ENCODE results near the gene EXOC4. TPM values are rescaled to one million over a fixed set of nuclear protein-coding genes. Genes with fewer than 3 reads are reported as not detected.
A peak's percentile ranks its signal among the peaks of the same experiment; 100 is the strongest.

EXOC4 gene
- total and polyA plus RNA-seq, 2 of the 8 experiments (the other 6 are each of a cell fraction or from before 2014, with no cell fraction given): 27.0 to 67.3 TPM

GRCh38 chr7:133386205-133386604, 133.3 kb downstream of the EXOC4 start:
- peaks cover 0 to 8% (median 6%) of the 10 kb centered on the region in 4 experiments; a peak in 4 of 7 replicates for H3K4me1 ChIP-seq (replicated peaks in 1 of 4; ENCODE audit: control insufficient read depth in 3 of 4, insufficient read depth in 4 of 4, low read length in 3 of 4)
- no peak overlapping the region for H4K8ac ChIP-seq (ENCODE audit: extremely low read depth, insufficient read depth, low read length)
- peak; percentile 13 for FAIRE-seq
- no peak overlapping the region for H3K56ac ChIP-seq (replicated peaks; ENCODE audit: insufficient read length, low read depth, low read length)
- H3K27ac ChIP-seq (ENCODE audit: low read depth, low read length): no peak overlapping the region
- peak overlapping the region; percentile 65 for H4K5ac ChIP-seq (ENCODE audit: insufficient read length, low read depth, low read length)
- DNase-seq (ENCODE audit: low read depth in 1 of 2, low spot score in 2 of 2): peak in 1 of 2 experiments; percentile 3
- H3K23me2 ChIP-seq (ENCODE audit: low read depth, low read length): no peaks in the 10 kb centered on the region
- no peak overlapping the region for H3K14ac ChIP-seq (ENCODE audit: insufficient read length)
- H4K20me1 ChIP-seq (replicated peaks in 1 of 2; ENCODE audit: control insufficient read depth in 1 of 2, insufficient read depth in 2 of 2, low read length in 2 of 2): no peaks in the 10 kb centered on the region
- H3K4me3 ChIP-seq (ENCODE audit: extremely low read depth in 1 of 4, insufficient read depth in 2 of 4, low read depth in 3 of 4, low read length in 4 of 4): no peak overlapping the region
- no peak overlapping the region for H2AK5ac ChIP-seq (ENCODE audit: low read depth, low read length)
- peaks cover 0 to 5% of the 10 kb centered on the region in 2 experiments; a peak in 1 of 4 replicates for H3K79me2 ChIP-seq (ENCODE audit: control insufficient read depth in 1 of 2, insufficient read depth in 2 of 2, low read length in 2 of 2)
- no peak overlapping the region for H2BK20ac ChIP-seq (ENCODE audit: low read length)
- H2AFZ ChIP-seq (ENCODE audit: low read length): no peak overlapping the region
- no peak overlapping the region for H2BK12ac ChIP-seq (ENCODE audit: low read depth, low read length)
- H3K18ac ChIP-seq (ENCODE audit: extremely low read depth, low read length): no peak overlapping the region; the same call in 1 of the 2 replicates
- H3K4ac ChIP-seq (replicated peaks; ENCODE audit: insufficient read length, low read depth, low read length): no peak overlapping the region
- no peak overlapping the region; a peak in 1 of 7 replicates for H3K9ac ChIP-seq (replicated peaks in 1 of 4; ENCODE audit: extremely low read depth in 1 of 4, low read depth in 3 of 4, low read length in 3 of 4)
- H2BK120ac ChIP-seq (replicated peaks; ENCODE audit: low read depth, low read length): no peak overlapping the region
- H3K79me1 ChIP-seq (ENCODE audit: low read depth, low read length): 0 out of 2 replicates have a peak, but pooled peaks cover 1% of the 10 kb centered on the region
- H2BK15ac ChIP-seq (ENCODE audit: low read length): no peak overlapping the region
- no peak overlapping the region for H4K91ac ChIP-seq (replicated peaks; ENCODE audit: insufficient read length, low read length)
- ChIA-PET CTCF (ENCODE audit: partially characterized antibody) (interaction anchor here (0.6 kb wide), 2 partner anchors 140 to 553 kb away, joined by 4 read pairs; no protein-coding TSS in a partner anchor), POLR2A (ENCODE audit: partially characterized antibody) (interaction anchor here (0.6 kb wide), 1 partner anchor 9 kb away, joined by 3 read pairs; no protein-coding TSS in a partner anchor)
- no peak overlapping the region for H3K23ac ChIP-seq (ENCODE audit: insufficient read length)
- H3K36me3 ChIP-seq (ENCODE audit: control insufficient read depth in 2 of 4, insufficient read depth in 4 of 4, low read length in 3 of 4): no peaks in the 10 kb centered on the region
- 46% methylated on average over 2 of the region's 2 CpGs; no CpG with 5 or more reads in 1 of the 2 experiments for WGBS, 2 experiments (ENCODE audit: extremely low coverage in 1 of 2, insufficient coverage in 1 of 2, insufficient read length in 1 of 2, insufficient replicate concordance in 2 of 2, low coverage in 1 of 2, low lambda C conversion rate in 2 of 2, missing lambda C conversion rate in 1 of 2)
- TF ChIP-seq E2F6 (IDR thresholded peaks at IDR 0.05) (peak; percentile 32; the same call in 1 of the 2 replicates), RNF2 (IDR thresholded peaks at IDR 0.05; ENCODE audit: borderline replicate concordance, low read depth, low read length, missing control alignments, poor library complexity, severe bottlenecking) (no peak), MAX (IDR thresholded peaks at IDR 0.05) (peak; percentile 61; the same call in 1 of the 2 replicates)
- H3K4me2 ChIP-seq (ENCODE audit: insufficient read depth in 1 of 2, low read depth in 2 of 2, low read length in 2 of 2): peak overlapping the region; percentile 7 to 8; a peak in 2 of 4 replicates
- no peak overlapping the region for H2BK5ac ChIP-seq (ENCODE audit: low read depth, low read length)
- H3K9me3 ChIP-seq (ENCODE audit: insufficient read depth in 2 of 2, low read depth in 1 of 2, low read length in 1 of 2): 0 out of 4 replicates have a peak, but pooled peaks cover 0 to 3% of the 10 kb centered on the region in 2 experiments
- no peaks in the 10 kb centered on the region for H3K27me3 ChIP-seq (replicated peaks in 1 of 4; ENCODE audit: control insufficient read depth in 3 of 4, extremely low read depth in 1 of 4, insufficient read depth in 3 of 4, low read length in 3 of 4)
